Activated CD8-positive, alpha-beta memory T cell treated with anti-CD3 and anti-CD28 coated beads, Interleukin-2, amount 10 ng/mL, durations not matched to agents 7 days and 5 days (primary cell): Measurements from ENCODE around the gene SYTL2. TPM values are rescaled to one million over a fixed set of nuclear protein-coding genes. Genes with fewer than 3 reads are reported as not detected.
"Not testable (repeated sequence)": the region's sequence is repeated elsewhere in the genome, so short reads cannot be mapped to it uniquely, and the experiment has no call there.

ENCODE experiments used
- ATAC-seq: fragments of 150-1000 bp; cut with Tn5 transposase; one replicate; pipeline ENCODE4 v1.10.0; 2021; ENCODE audit warnings: moderate library complexity
- CTCF ChIA-PET: fragments of 350-600 bp; sonication (Branson Sonifier 250); formaldehyde crosslinking; loops from one replicate; lab custom pipeline; 2021; ENCODE audit warnings: antibody characterized with exemption; lab: Charles Lee
- DNase-seq: peaks from one replicate; pipeline ENCODE4 v3.0.0-alpha.2; 2020
- H3K27ac Mint-ChIP-seq: one replicate; pipeline ENCODE4 v1.8.0; 2021; ENCODE audit warnings: mild to moderate bottlenecking, mixed read lengths
- H3K27me3 Mint-ChIP-seq: one replicate; pipeline ENCODE4 v1.8.0; 2021; ENCODE audit warnings: mixed read lengths
- H3K36me3 Mint-ChIP-seq: one replicate; pipeline ENCODE4 v1.8.0; 2021; ENCODE audit warnings: mild to moderate bottlenecking, mixed read lengths
- H3K4me1 Mint-ChIP-seq: one replicate; pipeline ENCODE4 v1.8.0; 2021; ENCODE audit warnings: mixed read lengths
- H3K4me3 Mint-ChIP-seq: one replicate; pipeline ENCODE4 v1.8.0; 2021; ENCODE audit warnings: mild to moderate bottlenecking, moderate library complexity, mixed read lengths
- H3K9me3 Mint-ChIP-seq: one replicate; pipeline ENCODE4 v1.8.0; 2022; ENCODE audit warnings: low read depth, mixed read lengths
- total RNA-seq, 2 experiments: library from RNA; stranded (reverse); gene quantifications; one replicate each; pipeline ENCODE4 v1.2.3, GENCODE V29; 2021

SYTL2 gene
- total RNA-seq, 2 experiments from 2014 or later: 73.7 to 78.0 TPM

GRCh38 chr11:85845124-85845631 lies 34.2 kb upstream of the SYTL2 start:
- no peak overlapping the region for H3K4me3 Mint-ChIP-seq
- CTCF ChIA-PET: interaction anchor here (0.6 to 1.4 kb wide), 3 partner anchors 9 to 328 kb away, joined by 3 to 5 read pairs (median 4); partner anchors contain the start of gene CCDC83
- H3K9me3 Mint-ChIP-seq: no peaks in the 10 kb centered on the region
- no peak for ATAC-seq
- H3K4me1 Mint-ChIP-seq: peaks cover 21% of the 10 kb centered on the region
- H3K27ac Mint-ChIP-seq: no peak overlapping the region
- H3K27me3 Mint-ChIP-seq: no peaks in the 10 kb centered on the region
- DNase-seq: no peak
- peaks cover 8% of the 10 kb centered on the region for H3K36me3 Mint-ChIP-seq

- no peak overlapping the region for H3K4me3 Mint-ChIP-seq
- ATAC-seq (peak; percentile 49), DNase-seq (no peak)
- H3K9me3 Mint-ChIP-seq: no peaks in the 10 kb centered on the region
- no peaks in the 10 kb centered on the region for H3K27me3 Mint-ChIP-seq
- CTCF ChIA-PET: interaction anchor here (1.4 kb wide), 1 partner anchor 16 kb away, joined by 4 read pairs; no protein-coding TSS in a partner anchor
- H3K36me3 Mint-ChIP-seq: peaks cover 7% of the 10 kb centered on the region
- H3K4me1 Mint-ChIP-seq: peaks cover 21% of the 10 kb centered on the region
- no peak overlapping the region for H3K27ac Mint-ChIP-seq
These were observed 33.6 kb upstream of the SYTL2 start for GRCh38 chr11:85844439-85845123.

- no peaks in the 10 kb centered on the region for H3K27me3 Mint-ChIP-seq
- no peak overlapping the region for H3K27ac Mint-ChIP-seq
- peaks cover 21% of the 10 kb centered on the region for H3K4me1 Mint-ChIP-seq
- DNase-seq: no peak
- H3K36me3 Mint-ChIP-seq: peaks cover 9% of the 10 kb centered on the region
- CTCF ChIA-PET: interaction anchor here (1.3 to 1.4 kb wide), 2 partner anchors 8 to 15 kb away, joined by 3 to 4 read pairs; no protein-coding TSS in a partner anchor
- no peak overlapping the region for H3K4me3 Mint-ChIP-seq
- no peaks in the 10 kb centered on the region for H3K9me3 Mint-ChIP-seq
- no peak for ATAC-seq
These were observed 33.0 kb upstream of the SYTL2 start for GRCh38 chr11:85843929-85844328.

- CTCF ChIA-PET, H3K27ac Mint-ChIP-seq, H3K27me3 Mint-ChIP-seq, H3K9me3 Mint-ChIP-seq, ATAC-seq, H3K4me3 Mint-ChIP-seq, DNase-seq: not testable (repeated sequence)
- H3K4me1 Mint-ChIP-seq: peaks cover 19% of the 10 kb centered on the region
- H3K36me3 Mint-ChIP-seq: peaks cover 10% of the 10 kb centered on the region
These were observed 30.0 kb upstream of the SYTL2 start for GRCh38 chr11:85840932-85841331.

GRCh38 chr11:85835729-85836128 lies 24.8 kb upstream of the SYTL2 start:
- peaks cover 5% of the 10 kb centered on the region for H3K36me3 Mint-ChIP-seq
- CTCF ChIA-PET: no interaction called here
- H3K27me3 Mint-ChIP-seq: no peaks in the 10 kb centered on the region

GRCh38 chr11:85835263-85835662 lies 24.3 kb upstream of the SYTL2 start:
- Mint-ChIP-seq H3K27me3 (no peaks in the 10 kb centered on the region), H3K4me1 (no peaks in the 10 kb centered on the region), H3K9me3 (peaks cover 4% of the 10 kb centered on the region), H3K36me3 (peaks cover 6% of the 10 kb centered on the region), H3K4me3 (no peak overlapping the region), H3K27ac (no peak overlapping the region)
- CTCF ChIA-PET: no interaction called here
- DNase-seq: no peak
- ATAC-seq: no peak

More at GRCh38 chr11:85835729-85836128, 24.8 kb upstream of the SYTL2 start:
- Mint-ChIP-seq H3K27ac (no peak overlapping the region), H3K4me1 (no peaks in the 10 kb centered on the region), H3K9me3 (peaks cover 4% of the 10 kb centered on the region), H3K4me3 (no peak overlapping the region)
- DNase-seq (no peak), ATAC-seq (no peak)

GRCh38 chr11:85831050-85831449 lies 20.1 kb upstream of the SYTL2 start:
- DNase-seq (no peak), ATAC-seq (no peak)
- peaks cover 4% of the 10 kb centered on the region for H3K36me3 Mint-ChIP-seq
- H3K9me3 Mint-ChIP-seq: peaks cover 4% of the 10 kb centered on the region
- CTCF ChIA-PET: interaction anchor here (1.2 to 1.3 kb wide), 2 partner anchors 20 to 24 kb away, joined by 3 read pairs; partner anchors contain the start of genes CCDC83 and SYTL2
- peaks cover 26% of the 10 kb centered on the region for H3K4me1 Mint-ChIP-seq
- no peak overlapping the region for H3K27ac Mint-ChIP-seq
- H3K27me3 Mint-ChIP-seq: no peaks in the 10 kb centered on the region
- no peak overlapping the region for H3K4me3 Mint-ChIP-seq

- DNase-seq (no peak), ATAC-seq (no peak)
- peaks cover 42% of the 10 kb centered on the region for H3K4me1 Mint-ChIP-seq
- no peak overlapping the region for H3K27ac Mint-ChIP-seq
- CTCF ChIA-PET: interaction anchor here (1.3 to 1.8 kb wide), 2 partner anchors 15 to 26 kb away, joined by 4 read pairs; partner anchors contain the start of gene CCDC83
- H3K9me3 Mint-ChIP-seq: no peaks in the 10 kb centered on the region
- no peaks in the 10 kb centered on the region for H3K27me3 Mint-ChIP-seq
- H3K4me3 Mint-ChIP-seq: no peak overlapping the region
- peaks cover 2% of the 10 kb centered on the region for H3K36me3 Mint-ChIP-seq
These were observed 18.2 kb upstream of the SYTL2 start for GRCh38 chr11:85829172-85829571.

- peaks cover 47% of the 10 kb centered on the region for H3K4me1 Mint-ChIP-seq
- ATAC-seq: no peak
- DNase-seq: no peak
- no peaks in the 10 kb centered on the region for H3K9me3 Mint-ChIP-seq
- no peaks in the 10 kb centered on the region for H3K27me3 Mint-ChIP-seq
- H3K27ac Mint-ChIP-seq: no peak overlapping the region
- CTCF ChIA-PET: interaction anchor here (1.3 to 1.8 kb wide), 2 partner anchors 16 to 26 kb away, joined by 4 read pairs; partner anchors contain the start of gene CCDC83
- no peak overlapping the region for H3K4me3 Mint-ChIP-seq
- peaks cover 2% of the 10 kb centered on the region for H3K36me3 Mint-ChIP-seq
These were observed 17.7 kb upstream of the SYTL2 start for GRCh38 chr11:85828640-85828978.

- peaks cover 52% of the 10 kb centered on the region for H3K4me1 Mint-ChIP-seq
- peak; percentile 71 for ATAC-seq
- H3K4me3 Mint-ChIP-seq: no peak overlapping the region
- no peaks in the 10 kb centered on the region for H3K9me3 Mint-ChIP-seq
- H3K27ac Mint-ChIP-seq: peak overlapping the region; percentile 87
- no peaks in the 10 kb centered on the region for H3K27me3 Mint-ChIP-seq
- peak; percentile 72 for DNase-seq
- CTCF ChIA-PET: interaction anchor here (1.1 to 2.8 kb wide), 4 partner anchors 16 to 136 kb away, joined by 4 to 16 read pairs (median 4); partner anchors contain the start of gene CCDC83
- peaks cover 2% of the 10 kb centered on the region for H3K36me3 Mint-ChIP-seq
These were observed 17.1 kb upstream of the SYTL2 start for GRCh38 chr11:85827748-85828639.

GRCh38 chr11:85826116-85826855 lies 15.3 kb upstream of the SYTL2 start:
- ATAC-seq: no peak
- DNase-seq: peak; percentile 51
- no peak overlapping the region for H3K4me3 Mint-ChIP-seq
- H3K27me3 Mint-ChIP-seq: no peaks in the 10 kb centered on the region
- H3K9me3 Mint-ChIP-seq: no peaks in the 10 kb centered on the region
- H3K36me3 Mint-ChIP-seq: peaks cover 3% of the 10 kb centered on the region
- CTCF ChIA-PET: interaction anchor here (0.8 to 2.8 kb wide), 6 partner anchors 12 to 367 kb away, joined by 3 to 16 read pairs (median 4); no protein-coding TSS in a partner anchor
- peak overlapping the region; percentile 68 for H3K27ac Mint-ChIP-seq
- H3K4me1 Mint-ChIP-seq: peaks cover 69% of the 10 kb centered on the region

- Mint-ChIP-seq H3K9me3 (no peaks in the 10 kb centered on the region), H3K27ac (no peak overlapping the region), H3K36me3 (peaks cover 3% of the 10 kb centered on the region), H3K27me3 (no peaks in the 10 kb centered on the region), H3K4me1 (peaks cover 71% of the 10 kb centered on the region), H3K4me3 (no peak overlapping the region)
- ATAC-seq: no peak
- DNase-seq: no peak
- CTCF ChIA-PET: interaction anchor here (0.8 to 2.8 kb wide), 8 partner anchors 11 to 368 kb away, joined by 3 to 21 read pairs (median 4); partner anchors contain the start of gene CCDC83
These were observed 14.7 kb upstream of the SYTL2 start for GRCh38 chr11:85825616-85826015.
